Mesendoderm (in vitro differentiated cells): ENCODE results near the gene IQGAP2.

Experiments used
- DNase-seq: peaks from one replicate; pipeline ENCODE4 v3.0.0; 2013
- H2AK5ac ChIP-seq: 2 replicates; pipeline ENCODE4 v1.6.1; 2013; ENCODE audit warnings: low read length, inconsistent platforms
- H2BK120ac ChIP-seq: 2 replicates; pipeline ENCODE4 v1.6.1; 2013; ENCODE audit warnings: low read depth, mild to moderate bottlenecking, low read length, moderate library complexity, mixed read lengths
- H2BK15ac ChIP-seq: replicated peaks from 2 replicates; pipeline ENCODE4 v1.6.1; 2013; ENCODE audit warnings: low read depth, mild to moderate bottlenecking, moderate library complexity
- H2BK5ac ChIP-seq: 2 replicates; pipeline ENCODE4 v1.6.1; 2013; ENCODE audit warnings: low read length, inconsistent platforms
- H3K18ac ChIP-seq: 2 replicates; pipeline ENCODE4 v1.6.1; 2013; ENCODE audit warnings: mild to moderate bottlenecking, low read length, mixed read lengths
- H3K23ac ChIP-seq: one replicate; pipeline ENCODE4 v1.6.1; 2013; ENCODE audit warnings: low read length
- H3K27ac ChIP-seq: 2 replicates; pipeline ENCODE4 v1.5.1; 2013; ENCODE audit warnings: low read depth, mild to moderate bottlenecking, inconsistent platforms, low read length, moderate library complexity
- H3K27me3 ChIP-seq: 2 replicates; pipeline ENCODE4 v1.6.1; 2013; ENCODE audit warnings: low read length, control low read depth, mild to moderate bottlenecking, inconsistent platforms; ENCODE audit not compliant: insufficient read depth, poor library complexity
- H3K36me3 ChIP-seq: 2 replicates; pipeline ENCODE4 v1.6.1; 2013; ENCODE audit warnings: low read length, inconsistent platforms; ENCODE audit not compliant: control insufficient read depth, insufficient read depth
- H3K4ac ChIP-seq: one replicate; pipeline ENCODE4 v1.6.1; 2013; ENCODE audit warnings: low read depth, mild to moderate bottlenecking, low read length, moderate library complexity
- H3K4me1 ChIP-seq: 2 replicates; pipeline ENCODE4 v1.6.1; 2013; ENCODE audit warnings: low read depth, low read length, inconsistent platforms; ENCODE audit not compliant: control insufficient read depth
- H3K4me2 ChIP-seq: 2 replicates; pipeline ENCODE4 v1.6.1; 2013; ENCODE audit warnings: low read length
- H3K4me3 ChIP-seq: 2 replicates; pipeline ENCODE4 v1.5.1; 2013; ENCODE audit warnings: mild to moderate bottlenecking, low read length
- H3K56ac ChIP-seq: one replicate; pipeline ENCODE4 v1.6.1; 2013; ENCODE audit warnings: low read length
- H3K79me1 ChIP-seq: 2 replicates; pipeline ENCODE4 v1.6.1; 2013; ENCODE audit warnings: low read length, inconsistent platforms
- H3K79me2 ChIP-seq: 2 replicates; pipeline ENCODE4 v1.6.1; 2013; ENCODE audit warnings: mild to moderate bottlenecking, low read length; ENCODE audit not compliant: control insufficient read depth, insufficient read depth
- H3K9ac ChIP-seq: 2 replicates; pipeline ENCODE4 v1.6.1; 2013; ENCODE audit warnings: low read length, inconsistent platforms
- H4K5ac ChIP-seq: one replicate; pipeline ENCODE4 v1.6.1; 2013; ENCODE audit warnings: low read length
- H4K8ac ChIP-seq: one replicate; pipeline ENCODE4 v1.6.1; 2013; ENCODE audit warnings: low read depth, mild to moderate bottlenecking, control low read depth, low read length, moderate library complexity
- WGBS: extraction: QIAGEN DNeasy Blood & Tissue Kit; methylation state at CpG from one replicate; pipeline ENCODE4 v1.1.7; 2013; ENCODE audit warnings: low lambda C conversion rate, missing lambda C conversion rate; ENCODE audit not compliant: insufficient coverage; ENCODE audit errors: extremely low coverage; 5-methylcytosine and 5-hydroxymethylcytosine counted together

The IQGAP2 gene

DNA sequence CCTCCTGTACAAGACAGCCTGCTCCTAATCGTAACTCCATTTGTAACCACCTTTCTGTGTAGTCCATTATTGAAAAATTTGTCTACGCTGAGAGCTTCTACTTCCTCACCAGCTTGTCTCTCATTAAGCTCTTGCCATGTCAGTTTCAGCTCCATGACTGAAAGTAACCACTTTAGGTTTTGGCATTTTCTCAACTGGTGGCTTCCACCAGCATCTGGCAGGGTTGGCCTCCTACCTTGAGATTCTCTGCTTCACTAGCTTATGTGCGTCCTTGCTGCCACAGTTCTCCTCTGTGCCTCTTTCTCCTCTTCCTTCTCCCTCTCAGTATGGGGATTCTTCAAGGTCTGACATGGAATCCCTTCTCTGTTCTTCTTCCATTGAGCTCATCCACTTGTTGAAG, 188.3 kb downstream of the IQGAP2 start:
- no peak overlapping the region for H3K18ac ChIP-seq
- no peak overlapping the region for H3K56ac ChIP-seq
- H3K4me3 ChIP-seq, result no peak overlapping the region
- H4K5ac ChIP-seq, result no peak overlapping the region
- no peak overlapping the region for H3K4me2 ChIP-seq
- H4K8ac ChIP-seq, result no peak overlapping the region
- H3K36me3 ChIP-seq, result no peaks in the 10 kb centered on the region
- no peak for DNase-seq
- H2BK15ac ChIP-seq, result no peak overlapping the region
- H2BK120ac ChIP-seq, result no peak overlapping the region
- H2BK5ac ChIP-seq, result no peak overlapping the region
- no peak overlapping the region for H3K9ac ChIP-seq
- WGBS, result no CpG with 5 or more reads among the region's 3 CpGs
- H3K4me1 ChIP-seq, result no peaks in the 10 kb centered on the region
- H3K23ac ChIP-seq, result no peak overlapping the region
- H3K79me2 ChIP-seq, result no peaks in the 10 kb centered on the region
- no peaks in the 10 kb centered on the region for H3K79me1 ChIP-seq
- no peak overlapping the region for H3K27ac ChIP-seq
- no peak overlapping the region for H3K4ac ChIP-seq
- no peak overlapping the region for H2AK5ac ChIP-seq
- H3K27me3 ChIP-seq, result no peaks in the 10 kb centered on the region

DNA sequence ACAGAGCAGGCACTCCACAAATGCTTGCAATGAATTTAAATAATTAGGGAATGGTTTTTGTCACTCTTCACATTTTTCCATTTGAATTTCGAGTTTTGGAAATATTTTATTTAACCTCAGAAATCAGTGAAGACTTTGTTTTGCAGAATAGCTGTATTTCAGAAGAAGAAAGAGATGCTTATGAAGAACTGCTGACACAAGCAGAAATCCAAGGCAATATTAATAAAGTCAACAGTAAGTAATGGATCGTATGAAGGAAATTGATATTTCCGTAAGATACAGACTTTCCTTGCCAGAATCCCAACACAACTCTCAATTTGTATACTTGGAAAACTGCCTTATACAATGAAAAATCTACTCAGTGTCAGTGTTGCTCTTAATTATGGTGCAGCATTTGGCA, 189.6 kb downstream of the IQGAP2 start:
- H2BK15ac ChIP-seq, result no peak overlapping the region
- H3K4me3 ChIP-seq, result no peak overlapping the region

DNA sequence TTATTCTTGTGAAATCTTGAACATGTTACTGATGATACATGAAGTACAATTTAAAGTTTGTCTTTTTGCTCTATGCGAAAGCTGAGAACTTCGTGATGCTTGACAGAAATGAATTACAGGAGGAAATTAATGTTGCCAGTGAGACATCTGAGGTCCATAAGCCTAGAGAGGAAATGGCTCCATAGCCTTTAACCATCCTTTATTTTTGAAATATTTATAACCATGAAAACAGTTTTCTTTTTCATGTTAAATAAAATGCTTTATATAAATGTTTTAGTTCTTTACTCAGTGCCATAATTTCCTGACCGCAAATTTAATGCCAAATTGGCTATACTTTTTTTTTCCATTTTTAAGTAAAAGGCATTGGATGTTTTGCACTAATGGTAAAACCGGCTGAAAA, 191.0 kb downstream of the IQGAP2 start:
- H3K4me2 ChIP-seq, result no peak overlapping the region
- H3K79me2 ChIP-seq, result no peaks in the 10 kb centered on the region
- no peak overlapping the region for H2AK5ac ChIP-seq
- H4K5ac ChIP-seq, result no peak overlapping the region
- H3K27me3 ChIP-seq, result no peaks in the 10 kb centered on the region
- no peak overlapping the region for H3K23ac ChIP-seq
- no peak overlapping the region for H2BK120ac ChIP-seq
- H3K79me1 ChIP-seq, result no peaks in the 10 kb centered on the region
- H4K8ac ChIP-seq, result no peak overlapping the region
- no peak overlapping the region for H2BK5ac ChIP-seq
- no peak overlapping the region for H3K4me3 ChIP-seq
- no peak overlapping the region for H3K27ac ChIP-seq
- H3K18ac ChIP-seq, result no peak overlapping the region
- no peak for DNase-seq
- H3K36me3 ChIP-seq, result no peaks in the 10 kb centered on the region
- H3K9ac ChIP-seq, result no peak overlapping the region
- no peak overlapping the region for H3K56ac ChIP-seq
- H3K4ac ChIP-seq, result no peak overlapping the region
- H2BK15ac ChIP-seq, result no peak overlapping the region
- no peaks in the 10 kb centered on the region for H3K4me1 ChIP-seq
- WGBS, result no CpG with 5 or more reads among the region's 4 CpGs

More for the DNA sequence above, 189.6 kb downstream of the IQGAP2 start:
- H3K4ac ChIP-seq, result no peak overlapping the region
- no peak overlapping the region for H2BK5ac ChIP-seq
- H2BK120ac ChIP-seq, result no peak overlapping the region
- DNase-seq, result no peak
- no peaks in the 10 kb centered on the region for H3K27me3 ChIP-seq
- no peaks in the 10 kb centered on the region for H3K79me2 ChIP-seq
- no peak overlapping the region for H2AK5ac ChIP-seq
- no peak overlapping the region for H4K8ac ChIP-seq
- no peak overlapping the region for H3K56ac ChIP-seq
- no peak overlapping the region for H3K23ac ChIP-seq
- H4K5ac ChIP-seq, result no peak overlapping the region
- H3K79me1 ChIP-seq, result no peaks in the 10 kb centered on the region
- no peak overlapping the region for H3K9ac ChIP-seq
- H3K4me2 ChIP-seq, result no peak overlapping the region
- H3K36me3 ChIP-seq, result no peaks in the 10 kb centered on the region
- H3K27ac ChIP-seq, result no peak overlapping the region
- H3K18ac ChIP-seq, result no peak overlapping the region
- no CpG with 5 or more reads among the region's 3 CpGs for WGBS
- H3K4me1 ChIP-seq, result no peaks in the 10 kb centered on the region

DNA sequence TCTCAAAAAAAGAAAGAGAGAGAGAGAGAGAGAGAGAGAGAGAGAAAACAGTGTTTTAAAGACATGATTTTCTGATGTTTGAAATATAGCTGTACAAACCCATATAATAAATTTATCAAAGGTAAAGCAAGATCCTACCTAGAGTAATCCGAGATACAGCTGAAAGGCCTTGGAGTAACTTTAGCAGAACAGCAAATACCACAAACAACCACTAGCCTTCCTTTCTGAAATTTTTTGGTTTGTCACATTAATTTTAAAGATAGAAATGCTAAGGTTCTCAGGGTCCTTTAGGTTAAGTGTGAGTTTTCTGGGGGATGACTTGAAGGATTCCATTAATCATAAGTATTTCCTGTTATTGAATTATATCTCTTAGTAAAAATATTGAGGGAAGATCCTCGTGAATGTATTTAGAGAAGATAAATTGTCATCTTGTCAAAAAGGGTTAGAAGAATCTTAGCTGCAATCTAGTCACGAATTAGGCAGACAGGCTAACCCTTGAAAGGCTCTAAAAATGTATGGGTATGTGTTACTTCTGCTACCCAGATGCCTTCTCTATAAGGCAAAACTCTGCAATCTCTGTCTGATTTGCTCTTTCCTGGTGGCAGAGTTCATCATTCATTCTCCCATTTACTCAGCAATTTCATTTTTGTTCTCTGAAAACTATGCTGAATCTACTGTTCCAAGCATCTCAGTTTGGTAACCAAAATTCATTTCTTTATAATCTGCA, 192.8 kb downstream of the IQGAP2 start:
- Histone ChIP-seq H2BK120ac (no peak overlapping the region), H2AK5ac (no peak overlapping the region), H3K79me2 (no peaks in the 10 kb centered on the region), H2BK15ac (no peak overlapping the region), H3K18ac (no peak overlapping the region), H3K4ac (no peak overlapping the region), H3K36me3 (no peaks in the 10 kb centered on the region), H3K56ac (no peak overlapping the region), H3K23ac (no peak overlapping the region), H4K5ac (no peak overlapping the region), H2BK5ac (no peak overlapping the region), H3K4me3 (no peak overlapping the region), H3K4me2 (no peak overlapping the region), H3K9ac (no peak overlapping the region), H3K27me3 (no peaks in the 10 kb centered on the region), H3K4me1 (no peaks in the 10 kb centered on the region), H3K27ac (no peak overlapping the region), H4K8ac (no peak overlapping the region), H3K79me1 (no peaks in the 10 kb centered on the region)
- DNase-seq, result no peak
- WGBS, result no CpG with 5 or more reads among the region's 3 CpGs

DNA sequence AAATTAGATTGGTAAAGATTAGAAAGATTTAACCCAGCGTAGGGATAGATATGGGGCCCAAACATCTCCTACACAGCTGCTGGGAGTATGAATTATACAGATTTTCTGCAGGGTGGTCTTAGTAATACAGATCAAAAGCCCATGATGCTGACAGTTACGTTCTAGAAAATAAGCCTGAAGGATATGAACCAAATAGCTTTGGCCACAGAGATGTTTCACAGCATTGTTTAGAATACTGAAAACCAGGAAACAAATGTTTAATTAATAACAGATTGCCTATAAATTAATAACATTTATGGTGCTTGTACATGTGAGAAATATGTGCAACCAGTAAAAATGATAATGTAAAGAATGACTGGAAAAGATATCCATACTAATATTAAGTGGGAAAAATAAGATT, 195.4 kb downstream of the IQGAP2 start:
- Histone ChIP-seq H3K4me1 (no peaks in the 10 kb centered on the region), H2BK15ac (no peak overlapping the region), H3K79me2 (no peaks in the 10 kb centered on the region), H3K4me2 (no peak overlapping the region), H3K79me1 (no peaks in the 10 kb centered on the region), H3K4me3 (no peak overlapping the region), H2BK120ac (no peak overlapping the region), H3K27me3 (no peaks in the 10 kb centered on the region), H4K8ac (no peak overlapping the region), H2BK5ac (no peak overlapping the region), H3K9ac (no peak overlapping the region), H3K27ac (no peak overlapping the region), H3K4ac (no peak overlapping the region), H3K18ac (no peak overlapping the region), H3K36me3 (no peaks in the 10 kb centered on the region), H3K56ac (no peak overlapping the region), H3K23ac (no peak overlapping the region), H2AK5ac (no peak overlapping the region), H4K5ac (no peak overlapping the region)
- WGBS, result no CpG with 5 or more reads among the region's 2 CpGs
- no peak for DNase-seq

DNA sequence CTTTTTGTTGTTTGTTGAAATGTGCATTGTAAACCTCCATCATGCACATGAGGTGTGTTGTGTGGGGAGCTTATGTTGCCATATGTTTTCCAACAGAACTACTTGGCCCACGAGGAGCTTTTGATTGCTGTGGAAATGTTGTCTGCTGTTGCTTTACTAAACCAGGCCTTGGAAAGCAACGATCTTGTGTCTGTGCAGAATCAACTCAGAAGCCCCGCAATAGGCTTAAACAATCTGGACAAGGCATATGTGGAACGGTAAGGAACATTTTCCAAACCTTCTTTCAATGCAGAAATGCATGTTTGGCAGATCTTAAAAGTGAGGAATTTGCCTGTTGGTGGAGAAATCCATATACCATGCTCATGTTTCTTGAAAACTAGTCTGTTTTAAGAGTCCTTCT, 197.6 kb downstream of the IQGAP2 start:
- no peak overlapping the region for H2BK5ac ChIP-seq
- no peak overlapping the region for H3K4me2 ChIP-seq
- H3K4me3 ChIP-seq, result no peak overlapping the region
- no CpG with 5 or more reads among the region's 4 CpGs for WGBS
- H2AK5ac ChIP-seq, result no peak overlapping the region
- H3K56ac ChIP-seq, result no peak overlapping the region
- H4K5ac ChIP-seq, result no peak overlapping the region
- no peaks in the 10 kb centered on the region for H3K4me1 ChIP-seq
- H3K18ac ChIP-seq, result no peak overlapping the region
- H2BK120ac ChIP-seq, result no peak overlapping the region
- H4K8ac ChIP-seq, result no peak overlapping the region
- H3K23ac ChIP-seq, result no peak overlapping the region
- no peak overlapping the region for H3K9ac ChIP-seq
- H3K4ac ChIP-seq, result no peak overlapping the region
- no peaks in the 10 kb centered on the region for H3K27me3 ChIP-seq
- H3K79me2 ChIP-seq, result no peaks in the 10 kb centered on the region
- no peak overlapping the region for H2BK15ac ChIP-seq
- no peaks in the 10 kb centered on the region for H3K79me1 ChIP-seq
- no peak overlapping the region for H3K27ac ChIP-seq
- H3K36me3 ChIP-seq, result no peaks in the 10 kb centered on the region
- DNase-seq, result no peak
